ENCODE results near the gene CCL25.

- TF ChIP-seq CTCF (IDR thresholded peaks at IDR 0.05 in 8 of 11, conservative IDR thresholded peaks at IDR 0.05 in 3 of 11), result no peak
- TF ChIP-seq POLR2AphosphoS5 (IDR thresholded peaks at IDR 0.05), result no peak
- TF ChIP-seq POLR2A (IDR thresholded peaks at IDR 0.05), result no peak
Observed at GRCh38 chr19:8083141-8083540, 30.6 kb downstream of the CCL25 start.
